GM12878 (cell line): Measurements from ENCODE around the gene LARP4. TPM values are rescaled to one million over a fixed set of nuclear protein-coding genes. Genes with fewer than 3 reads are reported as not detected.

Experiments used
- ATAC-seq: fragments of 200-7000 bp; cut with Tn5 transposase; 3 replicates; pipeline ENCODE4 v1.9.1; 2020; ENCODE audit warnings: mild to moderate bottlenecking, moderate library complexity
- BruUV-seq: library from RNA; stranded (reverse); fragments of 400-500 nt; replicated peaks from 2 replicates; lab custom pipeline; 2021; lab: Mats Ljungman, UMichigan
- CTCF ChIA-PET: fragments of 300-600 bp; sonication (Branson Sonifier 250); formaldehyde crosslinking; extraction: SDS; loops from one replicate; lab custom pipeline; 2021; ENCODE audit warnings: inconsistent platforms; lab: Yijun Ruan, JAX
- POLR2A ChIA-PET: fragments of 350-600 bp; formaldehyde crosslinking; extraction: SDS; loops from one replicate; lab custom pipeline; 2021; ENCODE audit warnings: inconsistent platforms; lab: Charles Lee
- RAD21 ChIA-PET: fragments of 300-600 bp; sonication (Branson Sonifier 250); formaldehyde crosslinking; loops from one replicate; lab custom pipeline; 2023; ENCODE audit warnings: antibody characterized with exemption; ENCODE audit not compliant: unreplicated experiment; lab: Charles Lee
- SMC1A ChIA-PET: fragments of 300-600 bp; sonication (Branson Sonifier 250); formaldehyde crosslinking; loops from one replicate; lab custom pipeline; 2023; ENCODE audit not compliant: unreplicated experiment, uncharacterized antibody; lab: Charles Lee
- DNase-seq: peaks from one replicate; pipeline ENCODE4 v3.0.0-alpha.2; 2011; ENCODE audit warnings: low read depth, low spot score
- FAIRE-seq: peaks from 3 replicates; lab custom pipeline; 2011; peaks lifted over from hg19 to GRCh38; lab: Jason Lieb, UNC
- H2AFZ ChIP-seq: 2 replicates; pipeline ENCODE4 v1.6.0; 2011; ENCODE audit warnings: low read depth, low read length, control low read depth; ENCODE audit not compliant: control insufficient read depth
- H3K27ac ChIP-seq: 2 replicates; pipeline ENCODE4 v1.5.1; 2011; ENCODE audit warnings: control low read depth; ENCODE audit not compliant: control insufficient read depth, insufficient read depth
- H3K27me3 ChIP-seq, 2 experiments: replicated peaks in 1 of 2; 2 replicates each; pipeline versions ENCODE4 v1.6.0 to v1.6.1; 2011; ENCODE audit warnings: low read length in 1 of 2; ENCODE audit not compliant: control insufficient read depth in 2 of 2, insufficient read depth in 2 of 2
- H3K36me3 ChIP-seq, 2 experiments: 2 replicates each; pipeline ENCODE4 v1.5.1; 2011; ENCODE audit warnings: low read length in 1 of 2; ENCODE audit not compliant: control insufficient read depth in 2 of 2, insufficient read depth in 2 of 2
- H3K4me1 ChIP-seq: 2 replicates; pipeline ENCODE4 v1.6.1; 2011; ENCODE audit warnings: mild to moderate bottlenecking, low read length, moderate library complexity, mixed read lengths; ENCODE audit not compliant: control insufficient read depth, insufficient read depth
- H3K4me2 ChIP-seq: 2 replicates; pipeline ENCODE4 v1.6.0; 2011; ENCODE audit warnings: control low read depth; ENCODE audit not compliant: control insufficient read depth, insufficient read depth
- H3K4me3 ChIP-seq: fragments of 200-600 bp; sonication (generic); 2 replicates; pipeline ENCODE4 v1.5.1; 2016
- H3K79me2 ChIP-seq: 2 replicates; pipeline ENCODE4 v1.6.0; 2011; ENCODE audit warnings: low read length; ENCODE audit not compliant: control insufficient read depth, insufficient read depth
- H3K9ac ChIP-seq: 2 replicates; pipeline ENCODE4 v1.8.0; 2011; ENCODE audit warnings: low read length, control low read depth, mixed read lengths; ENCODE audit not compliant: control insufficient read depth, insufficient read depth
- H3K9me3 ChIP-seq: replicated peaks from 3 replicates; pipeline ENCODE4 v1.5.1; 2011; ENCODE audit warnings: mild to moderate bottlenecking, low read length; ENCODE audit not compliant: control insufficient read depth, insufficient read depth
- H4K20me1 ChIP-seq: 2 replicates; pipeline ENCODE4 v1.6.0; 2011; ENCODE audit not compliant: control insufficient read depth, insufficient read depth
- ASH2L ChIP-seq: fragments of 300-600, 200-600 bp; sonication (generic); IDR thresholded peaks from 2 replicates; pipeline ENCODE4 v1.6.1; 2017; ENCODE audit warnings: low read depth, mild to moderate bottlenecking, borderline replicate concordance
- DPF2 ChIP-seq: fragments of 450-650 bp; IDR thresholded peaks from 2 replicates; pipeline ENCODE4 v1.6.1; 2017; ENCODE audit warnings: mild to moderate bottlenecking
- HDGF ChIP-seq: fragments of 450-650 bp; IDR thresholded peaks from 2 replicates; pipeline ENCODE4 v1.6.1; 2016; ENCODE audit warnings: antibody characterized with exemption
- NR2F1 ChIP-seq: fragments of 450-650 bp; conservative IDR thresholded peaks from 2 replicates; pipeline ENCODE4 v1.6.1; 2017; ENCODE audit warnings: mild to moderate bottlenecking
- SPI1 ChIP-seq: IDR thresholded peaks from 2 replicates; pipeline ENCODE4 v1.6.1; 2011; ENCODE audit warnings: low read depth, mild to moderate bottlenecking, low read length, moderate library complexity, borderline replicate concordance; ENCODE audit not compliant: insufficient read depth
- WGBS: methylation state at CpG from one replicate; pipeline ENCODE4 v1.1.6; 2016; ENCODE audit warnings: low lambda C conversion rate; ENCODE audit not compliant: insufficient replicate concordance, insufficient coverage; ENCODE audit errors: missing lambda C conversion rate; 5-methylcytosine and 5-hydroxymethylcytosine counted together
- in situ Hi-C: fragments of 300-500 bp; cut with MboI; formaldehyde crosslinking; loops from 9 replicates; pipeline ENCODE4 v1.14.3; 2018; ENCODE audit warnings: mixed read lengths
- intact Hi-C: fragments of 100-400 bp; cut with micrococcal nuclease; formaldehyde crosslinking; loops from one replicate; pipeline ENCODE4 v1.14.2; 2022; ENCODE audit not compliant: unreplicated experiment
- polyA plus RNA-seq, 11 experiments: library from polyadenylated mRNA; depleted of rRNA in 4 of 11; unstranded in 6 of 11; stranded (reverse) in 5 of 11; fragments of >200 nt; fragmentation: Nextera tagmentation in 4 of 11; fragmentation: Illumina TruSeq in 1 of 11; extraction: Ambion mirVana in 4 of 11; extraction: Trizol in 1 of 11; gene quantifications; 1 replicate in 1 of 11; 2 replicates in 10 of 11; pipeline versions ENCODE4 v1.2.1 to v1.2.3, GENCODE V29; 2011 to 2016; ENCODE audit warnings: inconsistent platforms in 2 of 11, missing spikeins in 2 of 11, low read depth in 1 of 11
- total RNA-seq, 4 experiments: library from RNA; depleted of rRNA in 3 of 4; stranded (reverse); fragments of >200 nt in 3 of 4; fragmentation: Illumina TruSeq in 1 of 4; extraction: Trizol in 1 of 4; gene quantifications; 2 replicates each; pipeline versions ENCODE4 v1.2.1 to v1.2.3, GENCODE V29; 2013 to 2021
- TF ChIP-seq, protein P1 (sequence below): IDR thresholded peaks from 2 replicates; pipeline ENCODE4 v1.6.1; 2012; ENCODE audit warnings: low read depth, low read length, improper control_type of control experiment

LARP4 gene
- total and polyA plus RNA-seq, 10 of the 15 experiments (the other 5 are each of a cell fraction or from before 2014, with no cell fraction given) = 24.1 to 72.6 (median 35.6) TPM

DNA sequence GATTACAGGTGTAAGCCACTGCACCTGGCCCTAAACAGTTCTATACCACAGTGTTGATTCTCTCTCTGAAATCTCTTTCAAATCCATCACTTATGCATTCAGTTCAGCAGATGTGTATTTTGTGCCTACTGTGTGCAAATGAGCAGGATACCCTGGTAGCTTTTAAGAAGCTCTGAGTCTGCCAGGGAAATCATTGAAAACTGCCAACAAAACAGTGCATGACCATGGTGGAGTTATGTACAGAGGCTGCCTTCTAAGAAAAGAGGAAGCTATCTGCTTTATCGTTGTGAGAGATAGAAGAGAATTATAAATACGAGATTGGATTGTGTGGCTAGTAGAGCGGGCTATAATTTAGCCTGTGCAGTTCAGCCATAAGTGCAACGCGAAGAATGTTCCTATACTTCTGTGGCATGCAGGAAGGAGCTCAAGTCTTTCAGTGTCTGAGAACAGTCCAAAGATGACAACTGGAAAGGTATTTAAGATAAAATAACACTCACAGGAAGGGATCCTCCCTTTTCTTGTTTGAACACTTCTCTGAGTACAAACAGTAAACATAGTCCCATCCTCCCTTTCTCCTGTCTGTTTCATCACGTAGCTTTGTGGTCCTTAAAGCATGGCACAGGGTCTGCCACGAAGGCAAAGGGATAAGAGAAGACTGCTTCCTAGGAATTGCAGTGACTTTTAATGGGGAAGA lies 108.4 kb downstream of the LARP4 start:
- RAD21 ChIA-PET = interaction anchor here (0.6 to 8.6 kb wide), 23 partner anchors 11 to 517 kb away, joined by 3 to 179 read pairs (median 7); partner anchors contain the start of genes ATF1 and SLC11A2
- SMC1A ChIA-PET = interaction anchor here (0.6 to 12.5 kb wide), 35 partner anchors 11 to 297 kb away, joined by 3 to 227 read pairs (median 6); partner anchors contain the start of gene ATF1
- Histone ChIP-seq H3K9ac (peak overlapping the region; percentile 30; the same call in 1 of the 2 replicates), H3K4me2 (peak overlapping the region; percentile 88), H3K36me3 (no peaks in the 10 kb centered on the region), H4K20me1 (no peaks in the 10 kb centered on the region), H3K79me2 (peaks cover 87% of the 10 kb centered on the region), H3K4me1 (peaks cover 31% of the 10 kb centered on the region), H3K4me3 (peak overlapping the region; percentile 96), H3K27ac (peak overlapping the region; percentile 47), H3K9me3 (no peaks in the 10 kb centered on the region), H2AFZ (no peak overlapping the region), H3K27me3 (no peaks in the 10 kb centered on the region)
- FAIRE-seq (no peak), ATAC-seq (peak; percentile 10; the same call in 2 of the 3 replicates), DNase-seq (no peak)
- BruUV-seq = no TSS peak
- WGBS = 54% methylated on average over 7 of the region's 7 CpGs
- POLR2A ChIA-PET = interaction anchor here (0.8 to 6.4 kb wide), 12 partner anchors 10 to 397 kb away, joined by 3 to 58 read pairs (median 6); partner anchors contain the start of gene COX14
- in situ Hi-C loops (loop anchor here (5.0 kb wide), 1 partner anchor 128 kb away; no protein-coding TSS in a partner anchor), intact Hi-C loops (loop anchor here (5.0 kb wide), 1 partner anchor 33 kb away; no protein-coding TSS in a partner anchor)
- CTCF ChIA-PET = interaction anchor here (0.9 to 8.7 kb wide), 22 partner anchors 10 to 831 kb away, joined by 3 to 181 read pairs (median 5); no protein-coding TSS in a partner anchor
- TF ChIP-seq DPF2 (0 out of 2 replicates have a peak, but pooled peaks have one; percentile 32), NR2F1 (no peak), SPI1 (peak; percentile 13; the same call in 1 of the 2 replicates), ASH2L (no peak), HDGF (0 out of 2 replicates have a peak, but pooled peaks have one; percentile 16)
- TF ChIP-seq, protein P1, sequence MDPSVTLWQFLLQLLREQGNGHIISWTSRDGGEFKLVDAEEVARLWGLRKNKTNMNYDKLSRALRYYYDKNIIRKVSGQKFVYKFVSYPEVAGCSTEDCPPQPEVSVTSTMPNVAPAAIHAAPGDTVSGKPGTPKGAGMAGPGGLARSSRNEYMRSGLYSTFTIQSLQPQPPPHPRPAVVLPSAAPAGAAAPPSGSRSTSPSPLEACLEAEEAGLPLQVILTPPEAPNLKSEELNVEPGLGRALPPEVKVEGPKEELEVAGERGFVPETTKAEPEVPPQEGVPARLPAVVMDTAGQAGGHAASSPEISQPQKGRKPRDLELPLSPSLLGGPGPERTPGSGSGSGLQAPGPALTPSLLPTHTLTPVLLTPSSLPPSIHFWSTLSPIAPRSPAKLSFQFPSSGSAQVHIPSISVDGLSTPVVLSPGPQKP = no peak
